Measurements from ENCODE around the gene TICRR. TPM values are rescaled to one million over a fixed set of nuclear protein-coding genes. Genes with fewer than 3 reads are reported as not detected.

The TICRR gene
- total and polyA plus RNA-seq, 2 of the 13 experiments (the other 11 are each of a cell fraction or from before 2014, with no cell fraction given) = 4.1 to 14.3 TPM

- H3K9me3 ChIP-seq (ENCODE audit: low read length) = no peaks in the 10 kb centered on the region
- no peaks in the 10 kb centered on the region for H4K20me1 ChIP-seq (ENCODE audit: insufficient read depth, low read length)
- H2AFZ ChIP-seq (ENCODE audit: low read length) = no peak overlapping the region
- H3K36me3 ChIP-seq (replicated peaks in 1 of 2; ENCODE audit: control insufficient read depth in 1 of 2, insufficient read depth in 2 of 2, low read length in 2 of 2) = peaks cover 41 to 75% of the 10 kb centered on the region in 2 experiments
- TF ChIP-seq ZMAT3 (CRISPR knock-in tag; conservative IDR thresholded peaks at IDR 0.05) (no peak), SNRNP70 (IDR thresholded peaks at IDR 0.05; ENCODE audit: low read depth, low read length) (no peak), MTF1 (CRISPR knock-in tag; IDR thresholded peaks at IDR 0.05) (no peak), POGZ (CRISPR knock-in tag; IDR thresholded peaks at IDR 0.05) (no peak), ZNF614 (CRISPR knock-in tag; IDR thresholded peaks at IDR 0.05; ENCODE audit: borderline replicate concordance) (no peak), ZNF687 (CRISPR knock-in tag; IDR thresholded peaks at IDR 0.05) (no peak), KMT2A (CRISPR knock-in tag; IDR thresholded peaks at IDR 0.05) (no peak), ZNF788 (CRISPR knock-in tag; IDR thresholded peaks at IDR 0.05; ENCODE audit: borderline replicate concordance) (no peak), PAWR (CRISPR knock-in tag; IDR thresholded peaks at IDR 0.05; ENCODE audit: borderline replicate concordance) (no peak), NKX3-1 (CRISPR knock-in tag; IDR thresholded peaks at IDR 0.05) (no peak)
- H3K4me3 ChIP-seq (replicated peaks in 1 of 3; ENCODE audit: insufficient read depth in 1 of 3, low read depth in 2 of 3, low read length in 3 of 3) = no peak overlapping the region
- no TSS peak for BruUV-seq (replicated peaks)
- DNase-seq (ENCODE audit: low spot score) = no peak
- H3K9ac ChIP-seq (ENCODE audit: insufficient read depth, low read depth, low read length) = no peak overlapping the region
- intact Hi-C loops (cut with micrococcal nuclease; ENCODE audit: unreplicated experiment) = no loop called here
- ChIA-PET POLR2A (no interaction called here), CTCF (ENCODE audit: low intra/inter-chr PET ratio, low total read pairs) (no interaction called here)
- H3K4me1 ChIP-seq (ENCODE audit: insufficient read depth, low read length) = no peaks in the 10 kb centered on the region
- H3K27ac ChIP-seq (ENCODE audit: extremely low read length, insufficient read depth, low read length) = no peak overlapping the region
- H3K27me3 ChIP-seq (ENCODE audit: control insufficient read depth in 1 of 2, insufficient read depth in 2 of 2, low read length in 2 of 2) = no peaks in the 10 kb centered on the region
- in situ Hi-C loops (cut with HindIII; ENCODE audit: extremely low pct_ligation_motif_present, low pct_unique_long_range_greater_than_20kb) = no loop called here
- no peak overlapping the region for H3K4me2 ChIP-seq (ENCODE audit: low read depth, low read length)
- FAIRE-seq = no peak
- 100% methylated on average over 5 of the region's 5 CpGs for WGBS (ENCODE audit: low lambda C conversion rate)
- no peaks in the 10 kb centered on the region for H3K79me2 ChIP-seq (ENCODE audit: insufficient read depth, low read length)
- ATAC-seq = no peak
Observed at GRCh38 chr15:89629829-89630228, 54.6 kb downstream of the TICRR start.
